ENCODE results near the gene SLC17A7. TPM values are rescaled to one million over a fixed set of nuclear protein-coding genes. Genes with fewer than 3 reads are reported as not detected.

The SLC17A7 gene
- total RNA-seq, 2 donors from 2014 or later, result 0.22 to 0.33 TPM

DNA sequence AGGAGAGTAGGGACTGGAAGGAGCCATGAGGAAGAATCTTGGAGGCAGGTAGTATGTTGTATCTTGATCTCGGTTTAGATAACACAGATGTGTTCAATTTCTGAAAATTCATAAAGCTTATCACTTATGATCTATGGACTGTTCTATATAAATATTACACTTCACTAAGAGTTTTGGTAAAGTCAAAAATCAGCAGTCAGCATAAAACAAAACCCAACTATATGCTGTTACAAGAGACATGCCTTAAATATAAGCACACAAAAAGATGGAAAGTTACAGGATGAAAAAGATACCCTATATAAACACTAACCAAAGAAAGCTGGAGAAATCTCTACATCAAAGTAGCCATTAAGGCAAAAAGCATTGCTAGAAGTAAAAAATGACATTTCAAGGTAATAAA is 57.7 kb downstream of the SLC17A7 start:
- Histone ChIP-seq H3K27me3 (ENCODE audit: control insufficient read depth, insufficient read depth, low read length, poor library complexity, severe bottlenecking) (no peaks in the 10 kb centered on the region), H3K4me3 (ENCODE audit: low read length) (no peak overlapping the region), H3K4me1 (ENCODE audit: control insufficient read depth, insufficient read depth, low read length) (no peaks in the 10 kb centered on the region), H3K27ac (ENCODE audit: low read depth, low read length) (no peak overlapping the region), H3K36me3 (ENCODE audit: control insufficient read depth, insufficient read depth, low read length) (no peaks in the 10 kb centered on the region), H3K9ac (ENCODE audit: extremely low read depth, low read length, poor library complexity, severe bottlenecking) (no peak overlapping the region), H3K9me3 (ENCODE audit: control insufficient read depth, low read length) (peaks cover 10% of the 10 kb centered on the region)
- no peak overlapping the region for H3K4me3 Mint-ChIP-seq
- DNase-seq, result no peak
- TF ChIP-seq, protein P1, sequence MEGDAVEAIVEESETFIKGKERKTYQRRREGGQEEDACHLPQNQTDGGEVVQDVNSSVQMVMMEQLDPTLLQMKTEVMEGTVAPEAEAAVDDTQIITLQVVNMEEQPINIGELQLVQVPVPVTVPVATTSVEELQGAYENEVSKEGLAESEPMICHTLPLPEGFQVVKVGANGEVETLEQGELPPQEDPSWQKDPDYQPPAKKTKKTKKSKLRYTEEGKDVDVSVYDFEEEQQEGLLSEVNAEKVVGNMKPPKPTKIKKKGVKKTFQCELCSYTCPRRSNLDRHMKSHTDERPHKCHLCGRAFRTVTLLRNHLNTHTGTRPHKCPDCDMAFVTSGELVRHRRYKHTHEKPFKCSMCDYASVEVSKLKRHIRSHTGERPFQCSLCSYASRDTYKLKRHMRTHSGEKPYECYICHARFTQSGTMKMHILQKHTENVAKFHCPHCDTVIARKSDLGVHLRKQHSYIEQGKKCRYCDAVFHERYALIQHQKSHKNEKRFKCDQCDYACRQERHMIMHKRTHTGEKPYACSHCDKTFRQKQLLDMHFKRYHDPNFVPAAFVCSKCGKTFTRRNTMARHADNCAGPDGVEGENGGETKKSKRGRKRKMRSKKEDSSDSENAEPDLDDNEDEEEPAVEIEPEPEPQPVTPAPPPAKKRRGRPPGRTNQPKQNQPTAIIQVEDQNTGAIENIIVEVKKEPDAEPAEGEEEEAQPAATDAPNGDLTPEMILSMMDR (conservative IDR thresholded peaks at IDR 0.05), result no peak
- no peaks in the 10 kb centered on the region for H3K36me3 Mint-ChIP-seq (ENCODE audit: low read depth)
- WGBS, 2 experiments (ENCODE audit: insufficient coverage in 1 of 2, insufficient read length in 1 of 2), result no CpG with 5 or more reads among the region's 1 CpG
- H3K27ac Mint-ChIP-seq, result no peak overlapping the region
- peaks cover 20% of the 10 kb centered on the region for H3K27me3 Mint-ChIP-seq (ENCODE audit: insufficient read depth)
- H3K4me1 Mint-ChIP-seq, result no peaks in the 10 kb centered on the region
- peaks cover 20% of the 10 kb centered on the region for H3K9me3 Mint-ChIP-seq

GRCh38 chr19:49382639-49383038 is 58.7 kb downstream of the SLC17A7 start:
- peaks cover 13% of the 10 kb centered on the region for H3K27me3 Mint-ChIP-seq (ENCODE audit: insufficient read depth)
- no peak overlapping the region for H3K4me3 Mint-ChIP-seq
- no peak overlapping the region for H3K27ac ChIP-seq (ENCODE audit: low read depth, low read length)
- peaks cover 10% of the 10 kb centered on the region for H3K9me3 ChIP-seq (ENCODE audit: control insufficient read depth, low read length)
- H3K4me1 Mint-ChIP-seq, result no peaks in the 10 kb centered on the region
- no peak for DNase-seq
- no peaks in the 10 kb centered on the region for H3K27me3 ChIP-seq (ENCODE audit: control insufficient read depth, insufficient read depth, low read length, poor library complexity, severe bottlenecking)
- no peaks in the 10 kb centered on the region for H3K36me3 ChIP-seq (ENCODE audit: control insufficient read depth, insufficient read depth, low read length)
- H3K27ac Mint-ChIP-seq, result no peak overlapping the region
- H3K4me1 ChIP-seq (ENCODE audit: control insufficient read depth, insufficient read depth, low read length), result no peaks in the 10 kb centered on the region
- H3K9me3 Mint-ChIP-seq, result peaks cover 19% of the 10 kb centered on the region
- H3K9ac ChIP-seq (ENCODE audit: extremely low read depth, low read length, poor library complexity, severe bottlenecking), result no peak overlapping the region
- 72 to 97% methylated on average over 3 of the region's 5 CpGs for WGBS, 2 experiments (ENCODE audit: insufficient coverage in 1 of 2, insufficient read length in 1 of 2)
- no peaks in the 10 kb centered on the region for H3K36me3 Mint-ChIP-seq (ENCODE audit: low read depth)
- H3K4me3 ChIP-seq (ENCODE audit: low read length), result no peak overlapping the region
- TF ChIP-seq, protein P1 (conservative IDR thresholded peaks at IDR 0.05), result no peak

DNA sequence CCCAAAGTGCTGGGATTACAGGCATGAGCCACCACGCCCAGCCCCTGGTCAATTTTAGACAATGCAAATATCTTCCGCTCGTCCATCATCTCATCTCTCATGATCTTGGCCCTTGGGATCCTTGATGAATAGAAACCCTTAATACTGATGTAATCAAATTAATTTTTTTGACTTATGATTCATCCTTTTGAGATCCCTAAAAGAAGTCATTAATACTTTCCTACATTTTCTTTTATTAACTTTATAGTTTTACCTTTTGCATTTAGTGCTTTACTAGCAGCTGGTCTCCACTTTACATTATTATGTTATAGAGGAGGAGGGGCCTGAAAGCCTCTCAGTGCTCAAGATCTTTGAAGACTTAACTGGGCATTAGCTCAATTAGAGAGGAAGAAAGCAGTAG is 60.9 kb downstream of the SLC17A7 start:
- H3K4me3 ChIP-seq (ENCODE audit: low read length), result no peak overlapping the region
- Mint-ChIP-seq H3K9me3 (peaks cover 19% of the 10 kb centered on the region), H3K4me3 (no peak overlapping the region), H3K36me3 (ENCODE audit: low read depth) (no peaks in the 10 kb centered on the region), H3K27ac (no peak overlapping the region), H3K4me1 (no peaks in the 10 kb centered on the region), H3K27me3 (ENCODE audit: insufficient read depth) (peaks cover 19% of the 10 kb centered on the region)
- no peak for DNase-seq
- no peaks in the 10 kb centered on the region for H3K36me3 ChIP-seq (ENCODE audit: control insufficient read depth, insufficient read depth, low read length)
- H3K27me3 ChIP-seq (ENCODE audit: control insufficient read depth, insufficient read depth, low read length, poor library complexity, severe bottlenecking), result no peaks in the 10 kb centered on the region
- H3K27ac ChIP-seq (ENCODE audit: low read depth, low read length), result no peak overlapping the region
- no peaks in the 10 kb centered on the region for H3K4me1 ChIP-seq (ENCODE audit: control insufficient read depth, insufficient read depth, low read length)
- TF ChIP-seq, protein P1 (conservative IDR thresholded peaks at IDR 0.05), result no peak
- peaks cover 10% of the 10 kb centered on the region for H3K9me3 ChIP-seq (ENCODE audit: control insufficient read depth, low read length)
- no peak overlapping the region for H3K9ac ChIP-seq (ENCODE audit: extremely low read depth, low read length, poor library complexity, severe bottlenecking)
- WGBS, 2 experiments (ENCODE audit: insufficient coverage in 1 of 2, insufficient read length in 1 of 2), result 87 to 90% methylated on average over 3 of the region's 3 CpGs

Other genes with a start within 250 kb of the SLC17A7 start
- 1 to 10 TPM; 3.3 to 3.4 TPM for gene SLC6A16, start 116.3 kb downstream of the SLC17A7 start, total RNA-seq
- gene CD37, start 106.1 kb downstream of the SLC17A7 start, total RNA-seq, result not detected
- 100 to 1,000 TPM; 142 to 166 TPM for gene TEAD2, start 79.1 kb downstream of the SLC17A7 start, total RNA-seq
- gene DKKL1, start 77.7 kb downstream of the SLC17A7 start, total RNA-seq, result 1 to 10 TPM; 1.8 to 2.1 TPM
- gene KASH5, start 53.3 kb downstream of the SLC17A7 start, total RNA-seq, result under 1 TPM in 1 of 2 donors, not detected in 1; 0.13 TPM
- gene PTH2, start 18.1 kb downstream of the SLC17A7 start, total RNA-seq, result not detected
- under 1 TPM in 1 of 2 donors, not detected in 1; 0.18 TPM for gene GFY, start 16.1 kb downstream of the SLC17A7 start, total RNA-seq
- gene PIH1D1, start 10.3 kb upstream of the SLC17A7 start, total RNA-seq, result 100 to 1,000 TPM; 128 to 133 TPM
- gene ALDH16A1, start 11.7 kb upstream of the SLC17A7 start, total RNA-seq, result 10 to 100 TPM; 52.8 to 57.1 TPM
- 1 to 10 TPM in 1 of 2 donors, under 1 TPM in 1; 0.75 to 2.3 TPM for gene FLT3LG, start 32.7 kb upstream of the SLC17A7 start, total RNA-seq
- 1,000 to 10,000 TPM; 2,434 to 3,023 TPM for gene RPL13A, start 46.1 kb upstream of the SLC17A7 start, total RNA-seq
- gene RPS11, start 54.9 kb upstream of the SLC17A7 start, total RNA-seq, result 1,000 to 10,000 TPM; 1,814 to 2,035 TPM
- 10 to 100 TPM; 47.6 to 56.9 TPM for gene FCGRT, start 71.1 kb upstream of the SLC17A7 start, total RNA-seq
- gene RCN3, start 86.5 kb upstream of the SLC17A7 start, total RNA-seq, result 1 to 10 TPM; 4.9 to 9.0 TPM
- 10 to 100 TPM; 58.0 to 62.3 TPM for gene NOSIP, start 139.0 kb upstream of the SLC17A7 start, total RNA-seq
- gene PRRG2, start 139.8 kb upstream of the SLC17A7 start, total RNA-seq, result 1 to 10 TPM; 3.7 to 6.9 TPM
- 10 to 100 TPM; 67.6 to 69.6 TPM for gene PRR12, start 149.7 kb upstream of the SLC17A7 start, total RNA-seq
- 1 to 10 TPM; 5.8 to 7.3 TPM for gene RRAS, start 198.6 kb upstream of the SLC17A7 start, total RNA-seq
- gene SCAF1, start 200.7 kb upstream of the SLC17A7 start, total RNA-seq, result 10 to 100 TPM; 84.8 to 94.5 TPM
- 100 to 1,000 TPM; 127 to 128 TPM for gene IRF3, start 224.3 kb upstream of the SLC17A7 start, total RNA-seq
- 100 to 1,000 TPM in 1 of 2 donors, 10 to 100 TPM in 1; 91.8 to 101 TPM for gene BCL2L12, start 224.4 kb upstream of the SLC17A7 start, total RNA-seq
- gene PRMT1, start 235.7 kb upstream of the SLC17A7 start, total RNA-seq, result 100 to 1,000 TPM; 343 to 362 TPM
- 1 to 10 TPM; 4.6 to 7.7 TPM for gene ADM5, start 248.1 kb upstream of the SLC17A7 start, total RNA-seq
- 10 to 100 TPM; 41.4 to 59.7 TPM for gene CPT1C, start 249.6 kb upstream of the SLC17A7 start, total RNA-seq